ENCODE measurements around the gene ZBTB7C. TPM values are rescaled to one million over a fixed set of nuclear protein-coding genes. Genes with fewer than 3 reads are reported as not detected.

The ZBTB7C gene
- total RNA-seq, 1 donor from 2014 or later, result 0.67 TPM

DNA sequence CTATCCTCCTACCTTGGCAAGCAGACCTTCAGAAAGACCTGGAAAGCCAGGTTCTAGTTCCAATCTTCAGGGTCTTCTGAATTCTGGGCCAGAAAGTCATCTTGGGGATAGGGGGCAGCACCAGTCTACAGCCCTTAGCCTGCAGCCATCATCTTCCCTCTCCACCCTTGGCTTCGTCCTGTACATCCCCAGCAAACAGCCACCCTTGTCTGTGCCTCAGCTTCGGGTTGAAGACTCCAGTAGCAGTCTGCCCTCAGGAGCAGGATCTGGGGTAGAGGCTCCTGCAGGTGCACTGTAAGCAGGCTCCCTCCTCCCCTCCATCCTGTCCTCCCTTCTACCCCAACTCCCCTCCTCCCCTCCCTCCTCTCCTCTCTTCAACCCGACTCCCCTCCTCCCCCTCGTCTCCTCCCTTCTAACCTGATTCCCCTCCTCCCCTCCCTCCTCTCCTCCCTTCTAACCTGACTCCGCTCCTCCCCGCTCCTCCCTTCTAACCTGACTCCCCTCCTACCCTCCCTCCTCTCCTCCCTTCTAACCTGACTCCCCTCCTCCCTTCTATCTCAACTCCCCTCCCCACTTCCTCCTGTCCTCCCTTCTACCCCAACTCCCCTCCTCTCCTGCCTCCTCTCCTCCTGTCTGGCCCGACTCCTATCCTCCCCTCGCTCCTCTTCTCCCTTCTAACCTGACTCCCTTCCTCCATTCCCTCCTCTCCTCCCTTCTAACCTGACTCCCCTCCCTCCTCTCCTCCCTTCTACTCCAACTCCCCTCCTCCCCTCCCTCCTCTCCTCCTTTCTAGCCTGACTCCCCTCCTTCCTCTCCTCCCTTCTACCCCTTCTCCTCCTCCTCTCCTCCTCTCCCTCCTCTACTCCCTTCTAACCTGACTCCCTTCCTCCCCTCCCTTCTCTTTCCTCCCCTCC is 388.6 kb downstream of the ZBTB7C start:
- Mint-ChIP-seq H3K4me3 (ENCODE audit: unreplicated experiment) (no peak overlapping the region), H3K36me3 (ENCODE audit: low read depth, unreplicated experiment) (no peaks in the 10 kb centered on the region), H3K4me1 (ENCODE audit: unreplicated experiment) (peaks cover 7% of the 10 kb centered on the region), H3K27me3 (ENCODE audit: unreplicated experiment) (peaks cover 4% of the 10 kb centered on the region), H3K9me3 (ENCODE audit: unreplicated experiment) (no peaks in the 10 kb centered on the region), H3K27ac (ENCODE audit: unreplicated experiment) (no peak overlapping the region)
- TF ChIP-seq, protein P1, sequence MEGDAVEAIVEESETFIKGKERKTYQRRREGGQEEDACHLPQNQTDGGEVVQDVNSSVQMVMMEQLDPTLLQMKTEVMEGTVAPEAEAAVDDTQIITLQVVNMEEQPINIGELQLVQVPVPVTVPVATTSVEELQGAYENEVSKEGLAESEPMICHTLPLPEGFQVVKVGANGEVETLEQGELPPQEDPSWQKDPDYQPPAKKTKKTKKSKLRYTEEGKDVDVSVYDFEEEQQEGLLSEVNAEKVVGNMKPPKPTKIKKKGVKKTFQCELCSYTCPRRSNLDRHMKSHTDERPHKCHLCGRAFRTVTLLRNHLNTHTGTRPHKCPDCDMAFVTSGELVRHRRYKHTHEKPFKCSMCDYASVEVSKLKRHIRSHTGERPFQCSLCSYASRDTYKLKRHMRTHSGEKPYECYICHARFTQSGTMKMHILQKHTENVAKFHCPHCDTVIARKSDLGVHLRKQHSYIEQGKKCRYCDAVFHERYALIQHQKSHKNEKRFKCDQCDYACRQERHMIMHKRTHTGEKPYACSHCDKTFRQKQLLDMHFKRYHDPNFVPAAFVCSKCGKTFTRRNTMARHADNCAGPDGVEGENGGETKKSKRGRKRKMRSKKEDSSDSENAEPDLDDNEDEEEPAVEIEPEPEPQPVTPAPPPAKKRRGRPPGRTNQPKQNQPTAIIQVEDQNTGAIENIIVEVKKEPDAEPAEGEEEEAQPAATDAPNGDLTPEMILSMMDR (IDR thresholded peaks at IDR 0.05; ENCODE audit: unreplicated experiment), result no peak
- DNase-seq (ENCODE audit: low spot score), result no peak

DNA sequence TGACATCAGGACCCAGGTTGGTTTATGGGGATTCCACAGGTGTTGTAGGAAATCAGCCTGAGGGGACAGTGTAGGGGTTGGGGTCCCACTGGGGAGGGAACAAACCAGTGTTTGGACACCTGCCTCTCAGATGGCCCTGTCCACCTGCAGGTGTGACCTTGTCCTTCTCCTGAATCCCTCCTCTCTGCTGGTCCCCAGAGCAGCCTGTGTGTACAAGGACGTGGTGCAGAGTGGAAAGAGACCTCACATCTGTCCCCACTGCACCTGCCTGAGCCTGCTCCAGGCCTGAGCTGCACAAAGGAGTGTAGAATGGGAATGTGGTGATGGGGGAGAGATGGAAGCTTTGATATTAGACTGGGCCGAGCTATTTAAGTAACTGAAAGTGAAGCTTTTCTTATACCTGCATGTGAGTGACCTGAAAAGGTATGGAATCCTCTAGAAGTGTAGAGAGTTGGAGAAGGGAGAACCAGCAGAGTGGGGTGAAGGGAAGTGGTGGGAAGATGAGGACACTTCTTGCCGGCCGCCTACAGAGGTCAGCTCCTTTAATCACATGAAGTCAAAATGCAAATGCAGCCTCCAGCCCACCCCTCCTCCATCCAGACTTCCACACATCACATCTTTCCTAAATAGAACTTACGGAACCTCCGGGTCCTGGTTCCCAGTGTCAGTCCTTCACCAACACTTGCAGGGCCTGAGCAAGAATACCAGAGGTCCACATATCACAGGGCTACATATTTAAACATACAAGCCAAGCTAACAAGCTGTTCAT is 389.4 kb downstream of the ZBTB7C start:
- Mint-ChIP-seq H3K27ac (ENCODE audit: unreplicated experiment) (peak overlapping the region; percentile 64), H3K4me3 (ENCODE audit: unreplicated experiment) (no peak overlapping the region), H3K9me3 (ENCODE audit: unreplicated experiment) (no peaks in the 10 kb centered on the region), H3K27me3 (ENCODE audit: unreplicated experiment) (peaks cover 2% of the 10 kb centered on the region), H3K36me3 (ENCODE audit: low read depth, unreplicated experiment) (no peaks in the 10 kb centered on the region), H3K4me1 (ENCODE audit: unreplicated experiment) (peaks cover 7% of the 10 kb centered on the region)
- no peak for DNase-seq (ENCODE audit: low spot score)
- TF ChIP-seq, protein P1 (IDR thresholded peaks at IDR 0.05; ENCODE audit: unreplicated experiment), result no peak

- Mint-ChIP-seq H3K27me3 (ENCODE audit: unreplicated experiment) (peaks cover 2% of the 10 kb centered on the region), H3K4me1 (ENCODE audit: unreplicated experiment) (peaks cover 7% of the 10 kb centered on the region), H3K36me3 (ENCODE audit: low read depth, unreplicated experiment) (no peaks in the 10 kb centered on the region), H3K9me3 (ENCODE audit: unreplicated experiment) (no peaks in the 10 kb centered on the region), H3K4me3 (ENCODE audit: unreplicated experiment) (no peak overlapping the region), H3K27ac (ENCODE audit: unreplicated experiment) (peak overlapping the region; percentile 19)
- no peak for DNase-seq (ENCODE audit: low spot score)
- TF ChIP-seq, protein P1 (IDR thresholded peaks at IDR 0.05; ENCODE audit: unreplicated experiment), result no peak
These were observed 390.3 kb downstream of the ZBTB7C start for GRCh38 chr18:48018851-48019250.

GRCh38 chr18:48017635-48018034 is 391.5 kb downstream of the ZBTB7C start:
- peaks cover 2% of the 10 kb centered on the region for H3K27me3 Mint-ChIP-seq (ENCODE audit: unreplicated experiment)
- no peak overlapping the region for H3K4me3 Mint-ChIP-seq (ENCODE audit: unreplicated experiment)
- peaks cover 7% of the 10 kb centered on the region for H3K4me1 Mint-ChIP-seq (ENCODE audit: unreplicated experiment)
- H3K27ac Mint-ChIP-seq (ENCODE audit: unreplicated experiment), result no peak overlapping the region
- TF ChIP-seq, protein P1 (IDR thresholded peaks at IDR 0.05; ENCODE audit: unreplicated experiment), result no peak
- H3K36me3 Mint-ChIP-seq (ENCODE audit: low read depth, unreplicated experiment), result no peaks in the 10 kb centered on the region
- H3K9me3 Mint-ChIP-seq (ENCODE audit: unreplicated experiment), result no peaks in the 10 kb centered on the region
- DNase-seq (ENCODE audit: low spot score), result no peak

Measured in endothelial cell (in vitro differentiated cells).